GM21390 (cell line): ENCODE measurements around the gene SAMD11.

Experiments
- ATAC-seq: cut with Tn5 transposase; IDR thresholded peaks from one replicate; pipeline ENCODE4 v1.9.1; 2021; ENCODE audit not compliant: unreplicated experiment

Gene SAMD11

DNA sequence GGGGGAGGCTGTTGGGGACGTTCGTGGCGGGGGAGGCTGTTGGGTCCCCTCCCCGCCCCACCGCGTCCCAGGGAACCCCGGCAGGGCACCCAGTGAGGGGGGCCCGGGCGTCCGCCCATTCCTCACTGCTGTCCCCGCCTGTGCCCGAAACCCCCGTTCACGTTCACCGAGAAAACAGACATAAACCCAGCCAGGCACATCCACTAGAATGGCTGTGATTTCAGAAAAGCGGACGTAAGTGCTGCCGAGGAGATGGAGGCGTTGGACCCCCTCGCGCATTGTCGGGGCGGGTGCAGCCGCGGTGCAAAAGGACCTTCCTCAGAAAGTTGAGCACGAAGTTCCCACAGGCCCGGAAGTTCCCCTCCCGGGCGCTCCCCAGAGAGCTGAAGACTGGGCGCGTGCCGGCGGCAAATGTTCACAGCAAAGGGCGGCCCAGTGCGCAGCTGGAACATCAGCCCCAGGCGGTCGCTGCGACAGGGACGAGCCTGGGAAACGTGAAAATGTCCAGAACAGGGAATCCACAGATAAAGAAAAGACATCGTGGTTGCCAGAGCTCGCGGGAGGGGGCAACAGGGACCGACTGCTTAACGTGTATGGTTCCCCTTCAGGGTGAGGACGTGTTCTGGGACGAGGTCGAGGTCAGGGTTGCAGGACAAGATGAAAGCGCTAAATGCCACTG lies 18.5 kb upstream of the SAMD11 start:
- no peak for ATAC-seq

DNA sequence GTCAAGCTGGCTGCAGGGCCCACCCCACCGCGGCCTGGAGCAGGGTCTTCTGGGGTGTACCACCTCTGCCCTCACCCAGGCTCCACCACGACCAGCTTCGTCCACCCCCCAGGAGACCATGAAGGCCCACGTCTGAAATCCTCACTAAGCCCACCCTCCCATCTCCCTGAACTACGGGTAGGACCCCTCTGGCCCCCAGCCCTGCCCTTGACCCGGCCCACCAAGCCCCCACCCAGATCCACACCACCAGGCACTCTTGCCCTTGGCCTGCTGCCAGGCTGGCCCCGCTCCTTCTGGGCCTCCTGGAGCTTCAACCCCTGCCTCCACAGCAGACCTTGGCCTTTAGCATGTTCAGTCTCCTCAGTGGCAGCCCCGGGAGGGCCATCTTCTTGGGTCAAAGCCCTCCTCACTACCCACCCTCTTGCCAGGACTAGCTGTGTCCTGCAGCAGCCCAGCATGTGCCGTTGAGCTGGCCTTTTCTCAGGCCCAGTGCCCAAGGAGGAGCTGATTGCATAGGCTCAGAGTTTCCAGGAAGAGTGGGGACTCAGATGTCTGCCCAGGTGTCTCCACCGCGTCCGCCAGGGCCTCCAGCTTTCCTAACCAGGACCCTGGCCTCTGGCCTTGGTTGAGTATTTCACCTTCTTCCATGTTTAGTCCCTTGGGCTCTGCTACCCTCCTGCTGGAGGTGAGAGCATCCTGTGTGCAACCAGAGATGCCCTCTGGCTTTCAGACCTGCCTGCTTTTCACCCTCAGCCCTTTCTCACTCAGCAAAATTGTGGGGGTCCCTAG lies 17.7 kb upstream of the SAMD11 start:
- no peak for ATAC-seq

GRCh38 chr1:906600-907420 lies 16.9 kb upstream of the SAMD11 start:
- no peak for ATAC-seq

- ATAC-seq = no peak
These were observed 15.9 kb upstream of the SAMD11 start for GRCh38 chr1:907611-908451.

DNA sequence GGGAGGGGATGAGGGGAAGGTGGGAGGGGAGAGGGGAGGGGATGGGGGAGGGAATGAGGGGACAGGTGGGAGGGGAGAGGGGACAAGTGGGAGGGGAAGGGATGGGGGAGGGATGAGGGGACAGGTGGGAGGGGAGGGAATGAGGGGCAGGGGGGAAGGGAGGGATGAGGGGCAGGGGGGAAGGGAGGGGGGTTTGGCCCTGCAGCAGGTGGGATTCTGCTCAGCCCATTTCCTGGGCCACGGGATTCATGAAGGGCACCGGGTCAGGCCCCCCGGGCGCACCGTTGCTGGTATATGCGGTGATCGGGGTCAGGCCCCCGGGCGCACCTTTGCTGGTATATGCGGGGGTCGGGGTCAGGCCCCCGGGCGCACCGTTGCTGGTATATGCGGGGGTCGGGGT lies 15.1 kb upstream of the SAMD11 start:
- ATAC-seq = no peak

- no peak for ATAC-seq
These were observed 13.8 kb upstream of the SAMD11 start for GRCh38 chr1:909861-910310.

- no peak for ATAC-seq
These were observed 13.3 kb upstream of the SAMD11 start for GRCh38 chr1:910311-910880.

GRCh38 chr1:910881-911721 lies 12.6 kb upstream of the SAMD11 start:
- ATAC-seq = no peak

- ATAC-seq = no peak
These were observed 11.6 kb upstream of the SAMD11 start for GRCh38 chr1:911875-912739.

DNA sequence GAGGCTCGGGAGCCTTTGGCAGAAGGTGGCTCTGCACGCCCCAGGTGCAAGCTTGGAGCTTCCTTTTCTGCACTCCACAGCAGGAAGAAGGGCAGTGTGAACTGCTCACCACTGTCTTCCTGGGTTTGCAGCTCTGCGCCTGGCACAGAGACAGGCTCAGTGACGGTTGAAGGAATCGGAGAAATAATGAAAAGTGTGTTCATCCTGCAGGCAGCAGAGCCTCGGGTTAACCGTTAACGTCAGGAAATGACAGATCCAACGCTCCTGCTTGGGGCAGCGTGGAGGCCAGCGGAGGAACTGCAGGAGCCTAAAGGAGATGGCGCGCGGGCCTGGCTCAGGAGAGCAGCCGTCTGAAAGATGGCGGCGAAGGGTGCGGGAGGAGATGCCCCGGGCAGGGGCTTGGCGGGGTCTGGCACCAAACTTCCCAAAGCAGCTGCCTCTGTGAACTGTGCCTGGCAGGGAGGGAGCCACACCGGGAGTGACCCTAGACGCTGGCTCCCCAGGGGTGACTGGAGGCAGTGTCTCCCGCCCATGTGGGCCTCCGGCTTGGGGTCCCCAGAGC lies 10.9 kb upstream of the SAMD11 start:
- no peak for ATAC-seq

GRCh38 chr1:913491-914130 lies 10.1 kb upstream of the SAMD11 start:
- ATAC-seq = no peak

DNA sequence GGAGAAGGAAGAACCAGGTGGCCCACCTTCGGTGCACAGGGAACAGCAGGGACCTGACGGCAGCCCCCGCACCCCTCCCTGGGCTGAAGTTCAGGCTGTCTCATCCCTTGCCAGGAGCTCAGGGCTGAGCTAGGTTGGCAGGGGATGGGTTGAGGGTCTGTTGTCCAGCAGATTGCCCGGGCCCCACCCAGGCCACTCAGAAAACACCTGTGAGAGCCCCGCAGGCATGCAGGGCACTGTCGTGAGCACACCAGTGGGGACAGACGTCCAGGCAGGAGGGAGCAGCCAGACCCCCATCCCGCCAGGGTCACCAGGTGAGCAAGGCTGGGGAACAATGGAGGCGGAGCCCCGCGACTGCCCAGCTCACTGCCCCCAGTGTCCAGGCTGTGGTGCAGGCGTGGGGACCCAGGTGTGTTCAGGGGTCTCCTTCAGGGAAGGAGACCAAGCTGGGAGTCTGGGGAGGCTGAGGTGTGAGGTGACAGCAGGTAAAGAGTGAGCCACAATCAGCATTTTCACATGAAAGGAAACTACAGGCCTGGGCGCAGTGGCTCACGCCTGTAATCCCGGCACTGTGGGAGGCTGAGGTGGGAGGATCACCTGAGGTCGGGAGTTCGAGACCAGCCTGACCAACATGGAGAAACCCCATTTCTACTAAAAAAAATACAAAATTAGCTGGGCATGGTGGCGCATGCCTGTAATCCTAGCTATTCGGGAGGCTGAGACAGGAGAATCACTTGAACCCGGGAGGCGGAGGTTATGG lies 9.4 kb upstream of the SAMD11 start:
- ATAC-seq = no peak

GRCh38 chr1:914891-915280 lies 8.8 kb upstream of the SAMD11 start:
- no peak for ATAC-seq

DNA sequence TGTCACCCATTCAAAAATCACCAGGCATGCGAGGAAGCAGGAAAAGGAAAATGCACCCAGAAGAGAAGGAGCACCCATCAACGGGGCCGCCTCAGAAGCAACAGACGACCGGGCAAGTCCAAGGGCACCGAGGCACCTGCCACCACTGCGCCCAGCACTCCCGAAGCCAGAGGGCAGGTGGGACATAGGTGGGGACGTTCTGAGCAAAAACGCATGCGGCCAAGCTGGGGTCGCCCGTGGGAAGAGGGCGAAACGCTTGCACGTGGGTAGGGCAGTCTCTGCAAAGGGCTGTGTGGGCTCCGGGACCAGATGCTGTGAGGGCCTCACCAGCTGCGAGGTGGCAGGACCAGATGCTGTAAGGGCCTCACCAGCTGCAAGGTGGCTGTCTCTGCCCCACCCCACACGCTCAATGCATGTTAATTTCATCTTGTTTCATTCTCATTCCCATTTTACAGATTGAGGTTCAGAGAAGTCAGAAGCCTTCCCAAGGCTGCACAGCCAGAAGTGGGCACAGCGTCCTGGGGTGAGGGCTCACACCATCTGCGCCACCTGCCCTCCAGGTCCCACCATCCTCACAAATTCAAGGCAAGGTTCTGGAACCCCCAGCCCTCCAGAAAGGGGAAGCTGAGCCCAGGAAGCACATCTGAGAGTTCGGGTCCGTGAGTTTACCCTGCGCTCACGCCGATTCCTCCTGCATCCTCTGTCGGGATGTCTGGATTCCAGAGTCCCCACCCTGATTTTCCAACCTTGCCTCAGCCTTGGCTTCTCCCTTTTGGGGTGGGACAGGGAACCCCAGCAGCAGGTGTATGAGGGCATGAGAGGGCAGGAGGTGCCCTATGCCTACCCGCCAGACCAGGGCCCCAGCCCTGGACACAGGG lies 8.2 kb upstream of the SAMD11 start:
- no peak for ATAC-seq

- ATAC-seq = no peak
These were observed 7.3 kb upstream of the SAMD11 start for GRCh38 chr1:916173-917075.
